ENCODE results near the gene STOM.

DNA sequence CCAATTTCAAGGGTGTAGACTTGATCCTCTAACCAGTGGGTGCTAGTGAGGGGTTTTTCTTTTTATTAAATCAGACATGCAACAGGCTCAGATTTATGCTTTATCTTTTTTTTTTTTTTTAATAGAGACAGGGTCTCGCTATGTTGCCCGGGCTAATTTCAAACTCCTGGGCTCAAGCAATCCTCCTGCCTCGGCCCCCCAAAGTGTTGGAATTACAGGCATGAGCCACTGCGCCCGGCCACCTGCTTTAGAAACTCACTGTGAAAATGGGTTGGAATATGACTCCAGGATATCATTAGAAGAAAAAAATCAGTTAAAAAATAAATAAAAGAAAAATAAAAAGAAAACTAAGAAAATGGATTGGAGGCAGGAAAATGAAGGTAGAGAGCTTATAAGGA lies 50.7 kb downstream of the STOM start:
- TF ChIP-seq, protein P1, sequence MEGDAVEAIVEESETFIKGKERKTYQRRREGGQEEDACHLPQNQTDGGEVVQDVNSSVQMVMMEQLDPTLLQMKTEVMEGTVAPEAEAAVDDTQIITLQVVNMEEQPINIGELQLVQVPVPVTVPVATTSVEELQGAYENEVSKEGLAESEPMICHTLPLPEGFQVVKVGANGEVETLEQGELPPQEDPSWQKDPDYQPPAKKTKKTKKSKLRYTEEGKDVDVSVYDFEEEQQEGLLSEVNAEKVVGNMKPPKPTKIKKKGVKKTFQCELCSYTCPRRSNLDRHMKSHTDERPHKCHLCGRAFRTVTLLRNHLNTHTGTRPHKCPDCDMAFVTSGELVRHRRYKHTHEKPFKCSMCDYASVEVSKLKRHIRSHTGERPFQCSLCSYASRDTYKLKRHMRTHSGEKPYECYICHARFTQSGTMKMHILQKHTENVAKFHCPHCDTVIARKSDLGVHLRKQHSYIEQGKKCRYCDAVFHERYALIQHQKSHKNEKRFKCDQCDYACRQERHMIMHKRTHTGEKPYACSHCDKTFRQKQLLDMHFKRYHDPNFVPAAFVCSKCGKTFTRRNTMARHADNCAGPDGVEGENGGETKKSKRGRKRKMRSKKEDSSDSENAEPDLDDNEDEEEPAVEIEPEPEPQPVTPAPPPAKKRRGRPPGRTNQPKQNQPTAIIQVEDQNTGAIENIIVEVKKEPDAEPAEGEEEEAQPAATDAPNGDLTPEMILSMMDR (conservative IDR thresholded peaks at IDR 0.05): no peak
- no peak for TF ChIP-seq ZFX (IDR thresholded peaks at IDR 0.05)

Data from C4-2B (cell line).